Measurements from ENCODE around the gene GMPR.
"Not testable (repeated sequence)": the region's sequence is repeated elsewhere in the genome, so short reads cannot be mapped to it uniquely, and the experiment has no call there.

GMPR gene

DNA sequence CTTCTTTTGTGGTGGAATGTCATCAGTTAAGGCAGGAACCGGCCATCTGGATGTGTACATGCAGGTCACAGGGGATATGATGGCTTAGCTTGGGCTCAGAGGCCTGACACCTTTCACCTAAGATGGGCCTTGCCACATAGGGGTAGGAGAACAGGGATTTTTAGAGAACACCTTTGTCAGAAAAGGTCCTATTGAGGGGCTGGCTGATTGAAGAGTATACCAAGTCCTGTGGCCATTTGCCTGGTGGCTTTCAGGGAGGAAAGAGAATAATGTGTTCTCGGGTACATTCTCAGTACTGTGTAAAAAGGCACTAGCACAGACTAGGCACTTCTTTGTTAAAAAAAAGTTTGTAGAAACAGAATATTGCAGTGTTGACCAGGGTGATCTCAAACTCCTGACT lies 26.4 kb downstream of the GMPR start:
- no peak overlapping the region for H3K27ac ChIP-seq (ENCODE audit: low read depth, low read length)
- 47% methylated on average over 2 of the region's 2 CpGs for whole genome bisulfite sequencing
- H3K9ac ChIP-seq (ENCODE audit: low read depth, low read length): no peak overlapping the region
- H3K27me3 ChIP-seq (ENCODE audit: insufficient read depth, low read length): no peaks in the 10 kb centered on the region
- H3K4me3 ChIP-seq (ENCODE audit: low read length): no peak overlapping the region
- no peaks in the 10 kb centered on the region for H3K9me3 ChIP-seq (ENCODE audit: insufficient read depth, low read depth, low read length)
- H3K36me3 ChIP-seq (ENCODE audit: insufficient read depth, low read length): no peaks in the 10 kb centered on the region
- no peaks in the 10 kb centered on the region for H3K4me1 ChIP-seq (ENCODE audit: insufficient read depth, low read length)

DNA sequence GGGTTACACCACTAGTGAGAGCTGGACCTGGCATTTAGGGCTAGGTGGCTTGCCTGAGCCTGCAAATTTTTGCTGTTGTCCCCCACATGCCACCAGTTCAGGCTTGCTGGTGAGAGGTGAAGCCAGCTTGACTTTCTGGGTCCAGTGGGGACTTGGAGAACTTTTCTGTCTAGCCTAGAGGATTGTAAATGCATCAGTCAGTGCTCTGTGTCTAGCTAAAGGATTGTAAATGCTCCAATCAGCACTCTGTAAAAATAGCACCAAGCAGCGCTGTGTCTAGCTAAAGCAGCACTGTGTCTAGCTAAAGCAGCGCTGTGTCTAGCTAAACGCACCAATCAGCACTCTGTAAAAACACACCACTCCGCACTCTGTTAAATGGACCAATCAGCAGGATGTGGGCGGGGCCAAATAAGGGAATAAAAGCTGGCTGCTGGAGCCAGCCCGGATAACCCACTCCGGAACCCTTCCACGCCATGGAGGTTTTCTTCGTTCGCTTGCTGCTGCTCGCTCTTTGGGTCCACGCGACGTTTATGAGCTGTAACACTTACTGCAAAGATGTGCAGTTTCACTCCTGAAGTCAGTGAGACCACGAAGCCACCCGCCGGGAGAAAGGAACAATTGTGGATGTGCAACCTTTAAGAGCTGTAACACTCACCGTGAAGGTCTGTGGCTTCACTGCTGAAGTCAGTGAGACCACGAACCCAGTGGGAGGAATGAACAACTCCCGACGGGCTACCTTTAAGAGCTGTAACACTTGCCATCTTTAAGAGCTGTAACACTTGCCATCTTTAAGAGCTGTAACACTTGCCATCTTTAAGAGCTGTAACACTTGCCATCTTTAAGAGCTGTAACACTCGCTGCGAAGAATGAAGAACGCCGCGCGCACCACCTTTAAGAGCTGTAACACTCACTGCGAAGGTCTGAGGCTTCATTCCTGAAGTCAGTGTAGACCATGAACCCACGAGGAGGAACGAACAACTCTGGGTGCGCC lies 27.3 kb downstream of the GMPR start:
- Histone ChIP-seq H3K27ac (ENCODE audit: low read depth, low read length) (no peak overlapping the region), H3K27me3 (ENCODE audit: insufficient read depth, low read length) (no peaks in the 10 kb centered on the region), H3K36me3 (ENCODE audit: insufficient read depth, low read length) (no peaks in the 10 kb centered on the region), H3K9ac (ENCODE audit: low read depth, low read length) (no peak overlapping the region), H3K4me1 (ENCODE audit: insufficient read depth, low read length) (no peaks in the 10 kb centered on the region), H3K4me3 (ENCODE audit: low read length) (no peak overlapping the region), H3K9me3 (ENCODE audit: insufficient read depth, low read depth, low read length) (no peaks in the 10 kb centered on the region)
- 96% methylated on average over 31 of the region's 31 CpGs for WGBS

DNA sequence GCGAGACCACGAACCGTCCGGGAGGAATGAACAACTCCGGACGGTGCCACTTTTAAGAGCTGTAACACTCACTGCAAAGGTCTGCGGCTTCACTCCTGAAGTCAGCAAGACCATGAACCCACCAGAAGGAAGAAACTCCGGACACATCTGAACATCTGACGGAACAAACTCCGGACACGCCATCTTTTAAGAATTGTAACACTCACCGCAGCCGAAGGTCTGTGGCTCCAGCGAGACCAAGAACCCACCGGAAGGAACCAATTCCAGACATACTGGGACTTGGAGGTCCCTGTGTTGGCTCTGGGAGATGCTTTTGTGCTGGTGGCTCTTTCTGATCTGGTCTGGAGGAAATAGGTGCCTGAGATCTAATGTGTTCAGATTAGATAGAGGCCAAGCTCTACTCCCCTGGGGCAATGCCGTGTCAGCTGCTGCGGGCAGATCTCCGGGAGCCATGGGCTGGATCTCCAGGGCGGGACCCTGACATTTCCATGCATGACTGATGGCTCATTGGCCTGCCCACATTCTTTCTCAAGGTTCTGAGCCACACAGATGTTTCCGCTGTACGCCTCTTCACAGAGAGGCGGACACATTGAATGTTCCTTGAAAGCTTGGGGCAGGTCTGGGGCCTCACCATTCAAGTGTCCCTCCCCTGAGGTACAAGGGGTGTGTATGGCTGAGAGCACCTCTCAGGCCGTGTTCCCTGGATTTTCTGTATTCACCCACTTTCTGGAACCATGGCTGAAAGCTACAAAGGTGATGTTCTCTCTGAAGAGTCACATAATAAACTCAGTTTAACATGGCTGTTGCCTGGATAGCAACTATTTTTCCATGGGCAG lies 29.3 kb downstream of the GMPR start:
- WGBS: 95% methylated on average over 23 of the region's 23 CpGs
- Histone ChIP-seq H3K27me3 (ENCODE audit: insufficient read depth, low read length) (no peaks in the 10 kb centered on the region), H3K4me1 (ENCODE audit: insufficient read depth, low read length) (no peaks in the 10 kb centered on the region), H3K4me3 (ENCODE audit: low read length) (no peak overlapping the region), H3K9ac (ENCODE audit: low read depth, low read length) (no peak overlapping the region), H3K9me3 (ENCODE audit: insufficient read depth, low read depth, low read length) (no peaks in the 10 kb centered on the region), H3K36me3 (ENCODE audit: insufficient read depth, low read length) (no peaks in the 10 kb centered on the region), H3K27ac (ENCODE audit: low read depth, low read length) (no peak overlapping the region)

- H3K4me1 ChIP-seq (ENCODE audit: insufficient read depth, low read length); H3K27ac ChIP-seq (ENCODE audit: low read depth, low read length); H3K9ac ChIP-seq (ENCODE audit: low read depth, low read length); H3K9me3 ChIP-seq (ENCODE audit: insufficient read depth, low read depth, low read length); H3K4me3 ChIP-seq (ENCODE audit: low read length); H3K36me3 ChIP-seq (ENCODE audit: insufficient read depth, low read length); H3K27me3 ChIP-seq (ENCODE audit: insufficient read depth, low read length): not testable (repeated sequence)
- WGBS: 91% methylated on average over 7 of the region's 7 CpGs
Measured at GRCh38 chr6:16269442-16270070, 31.2 kb downstream of the GMPR start.

GRCh38 chr6:16270178-16270794 lies 31.9 kb downstream of the GMPR start:
- H3K36me3 ChIP-seq (ENCODE audit: insufficient read depth, low read length): no peaks in the 10 kb centered on the region
- H3K27me3 ChIP-seq (ENCODE audit: insufficient read depth, low read length): no peaks in the 10 kb centered on the region
- H3K27ac ChIP-seq (ENCODE audit: low read depth, low read length): no peak overlapping the region
- no peaks in the 10 kb centered on the region for H3K4me1 ChIP-seq (ENCODE audit: insufficient read depth, low read length)
- H3K9me3 ChIP-seq (ENCODE audit: insufficient read depth, low read depth, low read length): no peaks in the 10 kb centered on the region
- H3K9ac ChIP-seq (ENCODE audit: low read depth, low read length): no peak overlapping the region
- no peak overlapping the region for H3K4me3 ChIP-seq (ENCODE audit: low read length)
- WGBS: 91% methylated on average over 5 of the region's 5 CpGs

DNA sequence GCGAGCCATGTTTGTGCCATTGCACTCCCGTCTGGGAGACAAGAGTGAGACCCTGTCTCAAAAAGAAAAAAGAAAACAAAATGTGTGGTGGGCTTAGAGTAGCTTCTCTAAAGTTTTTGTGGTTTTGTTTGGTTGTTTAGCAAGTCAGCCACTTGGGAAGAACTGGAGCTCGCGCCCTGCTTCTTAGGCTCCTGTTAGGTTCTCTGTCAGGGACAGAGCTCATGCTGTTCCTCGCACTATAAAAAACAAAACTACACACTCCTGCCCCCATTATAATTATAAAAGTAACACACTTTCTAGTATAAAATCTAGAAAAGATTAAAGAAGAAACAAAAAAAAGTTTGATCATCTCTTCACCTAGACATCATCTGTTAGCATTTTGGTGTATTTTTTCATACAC lies 33.0 kb downstream of the GMPR start:
- H3K9ac ChIP-seq (ENCODE audit: low read depth, low read length): no peak overlapping the region
- 90% methylated on average over 5 of the region's 5 CpGs for WGBS
- no peaks in the 10 kb centered on the region for H3K36me3 ChIP-seq (ENCODE audit: insufficient read depth, low read length)
- no peaks in the 10 kb centered on the region for H3K9me3 ChIP-seq (ENCODE audit: insufficient read depth, low read depth, low read length)
- H3K27ac ChIP-seq (ENCODE audit: low read depth, low read length): no peak overlapping the region
- H3K27me3 ChIP-seq (ENCODE audit: insufficient read depth, low read length): no peaks in the 10 kb centered on the region
- H3K4me3 ChIP-seq (ENCODE audit: low read length): no peak overlapping the region
- H3K4me1 ChIP-seq (ENCODE audit: insufficient read depth, low read length): no peaks in the 10 kb centered on the region

- no peak overlapping the region for H3K4me3 ChIP-seq (ENCODE audit: low read length)
Measured at GRCh38 chr6:16272201-16272600, 33.8 kb downstream of the GMPR start.

GRCh38 chr6:16273256-16273655 lies 34.9 kb downstream of the GMPR start:
- Histone ChIP-seq H3K4me1 (ENCODE audit: insufficient read depth, low read length) (peaks cover 8% of the 10 kb centered on the region; the same call in 1 of the 2 replicates), H3K9ac (ENCODE audit: low read depth, low read length) (no peak overlapping the region), H3K4me3 (ENCODE audit: low read length) (no peak overlapping the region), H3K27ac (ENCODE audit: low read depth, low read length) (no peak overlapping the region), H3K27me3 (ENCODE audit: insufficient read depth, low read length) (no peaks in the 10 kb centered on the region), H3K9me3 (ENCODE audit: insufficient read depth, low read depth, low read length) (no peaks in the 10 kb centered on the region), H3K36me3 (ENCODE audit: insufficient read depth, low read length) (no peaks in the 10 kb centered on the region)
- WGBS: 92% methylated on average over 1 of the region's 1 CpG

More at GRCh38 chr6:16272201-16272600, 33.8 kb downstream of the GMPR start:
- WGBS: no CpG with 5 or more reads among the region's 1 CpG
- no peaks in the 10 kb centered on the region for H3K9me3 ChIP-seq (ENCODE audit: insufficient read depth, low read depth, low read length)
- no peaks in the 10 kb centered on the region for H3K27me3 ChIP-seq (ENCODE audit: insufficient read depth, low read length)
- H3K9ac ChIP-seq (ENCODE audit: low read depth, low read length): no peak overlapping the region
- H3K4me1 ChIP-seq (ENCODE audit: insufficient read depth, low read length): 0 out of 2 replicates have a peak, but pooled peaks cover 2% of the 10 kb centered on the region
- H3K27ac ChIP-seq (ENCODE audit: low read depth, low read length): no peak overlapping the region
- no peaks in the 10 kb centered on the region for H3K36me3 ChIP-seq (ENCODE audit: insufficient read depth, low read length)

DNA sequence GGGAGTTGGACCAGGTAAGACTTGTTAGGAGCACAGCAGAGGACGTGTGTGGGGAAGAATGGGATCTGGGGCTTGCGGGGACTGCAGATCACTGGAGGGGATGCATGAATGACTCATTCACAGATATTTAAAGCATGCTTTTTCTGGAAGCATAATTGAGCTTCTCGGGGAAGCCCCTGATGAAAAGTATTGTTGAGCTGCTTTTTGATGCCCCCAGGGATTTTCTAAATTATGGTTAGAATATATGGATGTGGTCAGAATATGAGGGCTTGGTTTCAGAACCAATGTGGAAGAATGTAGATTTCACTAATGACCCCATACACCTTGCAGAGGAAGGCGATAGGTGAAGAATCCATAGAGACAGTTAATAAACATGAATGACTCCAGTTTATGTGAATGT lies 36.1 kb downstream of the GMPR start:
- Histone ChIP-seq H3K4me3 (ENCODE audit: low read length) (no peak overlapping the region), H3K27ac (ENCODE audit: low read depth, low read length) (no peak overlapping the region), H3K4me1 (ENCODE audit: insufficient read depth, low read length) (peaks cover 8% of the 10 kb centered on the region; the same call in 1 of the 2 replicates), H3K27me3 (ENCODE audit: insufficient read depth, low read length) (no peaks in the 10 kb centered on the region), H3K9ac (ENCODE audit: low read depth, low read length) (no peak overlapping the region), H3K36me3 (ENCODE audit: insufficient read depth, low read length) (no peaks in the 10 kb centered on the region), H3K9me3 (ENCODE audit: insufficient read depth, low read depth, low read length) (no peaks in the 10 kb centered on the region)
- WGBS: 79% methylated on average over 4 of the region's 4 CpGs

DNA sequence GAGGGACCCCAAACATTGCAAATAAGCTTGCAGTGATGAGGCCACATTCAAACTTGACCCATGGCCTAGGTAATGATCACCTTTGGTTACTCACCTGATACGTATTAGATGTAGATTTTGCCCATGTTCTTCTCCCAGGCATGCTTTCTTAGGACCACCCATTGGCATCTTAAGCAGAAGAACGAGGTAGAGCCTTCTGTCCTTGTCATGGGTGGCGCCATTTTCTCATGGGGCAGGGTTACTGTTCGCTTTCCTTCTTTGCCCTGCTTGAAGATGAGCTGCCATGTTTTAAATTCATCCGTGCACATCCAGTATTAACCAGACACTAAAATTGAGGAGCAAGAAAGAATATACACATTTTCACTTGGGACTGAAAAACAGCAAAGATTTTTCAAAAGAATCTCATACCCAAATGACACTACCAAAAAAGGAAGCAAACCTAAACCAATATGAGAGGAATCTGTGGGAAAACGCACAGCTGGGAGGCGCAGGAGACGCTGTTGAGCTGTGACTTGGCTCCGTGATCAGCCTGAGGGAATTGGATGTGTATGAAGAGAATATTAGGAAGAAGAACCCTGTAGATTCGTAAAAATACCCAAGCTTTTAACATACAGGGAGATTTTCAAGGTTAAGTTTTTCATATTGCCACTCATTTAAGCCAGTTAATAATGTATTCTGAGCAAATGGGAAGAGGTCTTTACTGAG lies 36.6 kb downstream of the GMPR start:
- peaks cover 8% of the 10 kb centered on the region; the same call in 1 of the 2 replicates for H3K4me1 ChIP-seq (ENCODE audit: insufficient read depth, low read length)
- no peaks in the 10 kb centered on the region for H3K27me3 ChIP-seq (ENCODE audit: insufficient read depth, low read length)
- no peaks in the 10 kb centered on the region for H3K9me3 ChIP-seq (ENCODE audit: insufficient read depth, low read depth, low read length)
- WGBS: 94% methylated on average over 9 of the region's 10 CpGs
- H3K36me3 ChIP-seq (ENCODE audit: insufficient read depth, low read length): no peaks in the 10 kb centered on the region
- no peak overlapping the region for H3K27ac ChIP-seq (ENCODE audit: low read depth, low read length)
- no peak overlapping the region for H3K4me3 ChIP-seq (ENCODE audit: low read length)
- H3K9ac ChIP-seq (ENCODE audit: low read depth, low read length): no peak overlapping the region

Measured in HUES64 (cell line).